EH (cell line): ENCODE data around the gene IGF1R.

Experiments used
- DNase-seq: peaks from one replicate; pipeline ENCODE4 v3.0.0-alpha.2; 2015; ENCODE audit warnings: low read depth

Gene IGF1R

GRCh38 chr15:98727115-98728040, 79.0 kb downstream of the IGF1R start:
- DNase-seq, result peak; percentile 97

GRCh38 chr15:98728082-98728810, 79.9 kb downstream of the IGF1R start:
- no peak for DNase-seq

- no peak for DNase-seq
Measured at GRCh38 chr15:98728811-98729160, 80.4 kb downstream of the IGF1R start.

DNA sequence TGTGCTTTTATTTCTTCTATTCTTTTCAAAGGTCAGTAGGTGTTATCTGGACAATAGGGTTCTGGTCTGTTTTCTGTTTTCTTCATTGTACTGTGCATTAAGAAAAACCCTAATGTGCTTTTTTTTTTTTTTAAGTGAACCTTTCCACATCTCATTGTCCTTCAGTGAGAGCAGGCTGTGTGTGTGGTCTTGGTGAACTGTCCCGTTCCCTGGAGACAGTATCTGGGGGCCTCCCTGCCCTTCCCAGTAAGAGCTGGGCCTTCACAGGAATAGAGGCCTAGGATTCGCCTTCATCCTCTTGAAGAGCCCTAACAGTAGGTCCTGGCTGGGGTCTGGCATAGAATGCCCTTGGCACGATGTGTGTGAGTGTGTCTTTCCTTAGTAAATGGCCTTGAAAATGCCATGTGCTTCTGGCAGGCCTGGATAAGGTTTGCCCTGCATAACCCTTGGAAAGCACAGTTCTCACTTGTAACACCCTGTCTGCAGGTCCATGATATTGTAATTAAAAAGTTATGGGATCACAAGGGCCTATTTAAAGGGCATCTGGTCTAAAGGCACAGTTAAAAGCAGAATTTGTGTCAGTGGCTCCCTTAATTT, 81.2 kb downstream of the IGF1R start:
- DNase-seq, result peak; percentile 21

DNA sequence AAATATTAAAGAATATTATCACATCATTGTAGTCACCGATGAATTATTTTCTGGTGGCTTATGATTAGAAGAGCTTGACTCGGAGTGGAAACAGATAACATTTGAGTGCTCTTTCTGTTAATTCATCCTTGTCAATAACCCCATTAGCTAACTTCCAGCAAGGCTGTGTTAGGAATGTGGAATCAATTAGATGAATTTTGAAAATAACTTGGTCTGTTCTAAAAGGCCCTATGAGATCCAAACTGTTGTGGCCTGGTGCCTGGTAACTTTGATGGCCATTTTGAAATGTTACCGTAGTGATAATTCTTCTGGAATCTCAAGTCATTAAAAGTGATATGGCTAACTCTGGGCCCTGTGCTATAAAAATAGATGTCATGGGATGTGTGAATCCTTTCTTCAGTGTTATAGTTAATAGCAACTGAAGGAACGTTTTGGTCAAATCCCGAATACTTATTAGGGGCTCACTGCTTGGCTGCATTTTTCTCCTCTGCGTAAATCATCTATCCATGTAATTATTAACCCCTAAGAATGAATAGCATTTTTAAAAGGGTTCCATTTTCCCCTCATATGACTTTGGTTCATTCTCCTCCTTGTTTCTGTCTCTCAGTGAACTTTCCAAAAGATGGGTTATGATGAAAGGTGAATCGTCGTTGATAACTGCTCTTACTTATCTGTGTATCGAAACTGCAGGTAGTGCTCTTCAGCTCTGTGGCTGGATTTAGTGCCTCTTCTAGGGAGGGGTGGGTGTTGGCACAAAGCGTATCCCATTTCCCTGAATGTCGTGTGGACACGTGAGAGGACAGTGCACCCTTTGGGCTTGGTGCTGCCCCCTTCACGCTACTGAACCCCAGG, 82.7 kb downstream of the IGF1R start:
- DNase-seq, result peak; percentile 29

GRCh38 chr15:98731712-98732450, 83.5 kb downstream of the IGF1R start:
- no peak for DNase-seq

DNA sequence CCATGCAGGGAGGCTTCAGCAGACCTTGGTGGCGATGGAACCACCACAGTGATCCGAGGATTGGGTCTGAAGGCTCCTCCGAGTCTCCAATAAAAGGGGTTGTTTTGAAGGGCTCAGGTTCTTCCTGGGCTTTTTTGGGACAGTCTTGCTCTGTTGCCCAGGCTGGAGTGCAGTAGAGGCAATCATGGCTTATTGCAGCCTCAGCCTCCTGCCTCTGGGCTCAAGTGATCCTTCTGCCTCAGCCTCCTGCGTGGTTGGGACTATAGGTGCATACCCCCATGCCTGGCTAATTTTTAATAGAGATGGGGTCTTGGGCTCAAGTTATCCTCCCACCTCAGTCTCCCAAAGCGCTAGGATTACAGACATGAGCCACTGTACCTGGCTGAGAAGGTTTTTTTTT, 84.8 kb downstream of the IGF1R start:
- DNase-seq, result no peak

GRCh38 chr15:98734466-98735199, 86.3 kb downstream of the IGF1R start:
- peak; percentile 59 for DNase-seq

DNA sequence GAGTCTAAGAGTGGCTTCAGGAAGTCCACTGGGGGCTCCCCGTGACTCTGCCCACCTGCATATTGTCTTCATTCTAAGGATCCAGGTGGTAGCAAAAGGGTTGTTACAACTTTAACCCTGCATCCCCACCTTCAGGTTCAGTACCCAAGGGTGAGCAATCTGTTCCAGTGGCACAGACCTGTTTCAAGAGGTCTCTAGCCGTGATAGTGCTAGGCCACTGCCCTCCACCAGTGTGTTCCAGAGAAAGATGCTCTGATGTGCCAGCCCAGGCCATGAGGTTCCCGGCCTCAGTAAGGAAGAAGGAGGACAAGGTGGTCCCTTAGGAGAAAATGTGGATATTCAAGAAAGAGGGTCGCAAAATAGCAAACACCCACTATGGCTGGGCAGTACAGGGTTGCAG, 87.0 kb downstream of the IGF1R start:
- no peak for DNase-seq

DNA sequence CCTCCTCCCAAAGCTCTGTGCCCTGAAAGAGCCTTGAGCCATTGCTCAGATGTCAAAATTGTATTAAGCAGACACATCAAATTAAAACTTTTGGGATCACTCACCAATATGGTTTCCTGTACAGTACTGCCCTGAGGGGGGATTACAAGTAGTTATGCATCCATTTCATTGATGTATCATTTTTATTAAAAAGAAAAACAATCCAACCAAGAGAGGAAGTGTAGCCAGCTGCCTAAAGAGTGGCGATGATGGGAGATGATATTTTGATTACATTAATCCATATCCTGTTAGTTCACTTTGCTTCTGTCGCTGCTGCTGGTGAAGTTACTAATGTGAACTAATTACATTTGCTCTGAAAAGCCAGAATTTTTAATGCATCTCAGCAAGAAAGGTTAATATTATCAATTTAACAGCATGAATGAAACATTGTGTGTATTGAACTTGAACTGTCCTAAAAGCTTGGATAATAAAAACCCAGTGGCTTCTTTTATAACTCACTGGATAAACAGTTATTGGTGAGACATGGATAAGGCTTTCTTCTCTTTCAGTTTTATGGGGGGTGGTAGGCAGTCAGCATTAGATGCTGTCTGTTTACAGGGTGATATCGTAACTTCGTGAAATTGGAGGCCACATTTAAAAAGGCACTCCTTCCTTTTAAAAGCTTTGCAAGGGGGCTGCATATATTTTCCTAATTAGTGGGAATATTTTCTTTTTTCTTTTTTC, 87.7 kb downstream of the IGF1R start:
- peak; percentile 64 for DNase-seq

- DNase-seq, result no peak
Measured at GRCh38 chr15:98737159-98737558, 88.8 kb downstream of the IGF1R start.

GRCh38 chr15:98737721-98738120, 89.4 kb downstream of the IGF1R start:
- DNase-seq, result no peak

DNA sequence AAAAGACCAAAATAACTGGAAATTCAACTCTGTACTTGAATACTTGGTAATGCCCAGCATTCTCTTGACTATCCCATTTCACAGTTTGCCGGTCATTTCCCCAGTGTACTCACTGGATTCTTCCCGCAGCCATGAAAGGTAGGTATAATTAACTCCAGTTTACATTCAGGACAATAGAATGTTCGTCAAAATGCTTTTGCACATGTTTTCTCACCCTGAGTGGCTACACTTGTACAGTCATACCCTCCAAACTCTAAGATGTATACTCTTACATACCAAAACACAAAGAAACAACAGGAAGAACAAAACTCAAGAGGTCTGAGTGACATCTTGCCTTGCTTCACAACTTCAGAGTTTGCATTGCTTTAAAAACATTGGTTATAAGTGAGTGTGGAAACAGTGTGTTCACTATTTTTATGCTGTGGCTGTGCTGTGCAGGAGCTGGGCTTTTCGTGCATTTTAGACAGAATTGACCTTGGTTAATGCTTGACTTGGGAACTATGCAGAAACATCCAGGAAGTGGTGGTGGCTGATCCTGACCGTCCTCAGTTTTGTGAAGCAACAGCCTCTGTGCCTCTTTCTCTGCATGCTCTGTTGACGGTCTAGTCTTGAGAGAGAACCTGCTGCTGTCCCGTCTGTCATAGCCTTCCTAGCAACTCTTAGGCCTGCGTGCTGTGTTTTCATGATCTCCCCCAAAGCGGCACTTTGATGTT, 90.5 kb downstream of the IGF1R start:
- DNase-seq, result peak; percentile 12

DNA sequence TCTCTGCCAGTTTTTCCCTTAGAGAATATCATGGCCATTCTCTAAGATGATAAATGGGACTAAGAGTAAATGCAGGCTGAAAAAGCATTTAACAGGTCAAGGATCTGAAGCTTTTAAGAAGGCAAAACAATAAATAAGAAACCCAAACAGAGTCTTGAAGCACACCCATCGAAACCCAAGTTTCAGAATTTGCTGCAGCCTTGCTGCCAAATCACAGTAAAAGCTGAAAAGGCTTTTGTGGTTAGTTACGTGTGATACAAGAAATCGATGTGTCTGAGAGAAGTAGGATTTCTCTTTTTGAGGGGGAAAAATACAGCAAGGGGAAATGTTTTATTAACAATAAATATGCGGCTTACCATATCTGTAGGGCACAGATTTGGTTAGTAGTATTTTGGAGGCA, 92.0 kb downstream of the IGF1R start:
- DNase-seq, result no peak

DNA sequence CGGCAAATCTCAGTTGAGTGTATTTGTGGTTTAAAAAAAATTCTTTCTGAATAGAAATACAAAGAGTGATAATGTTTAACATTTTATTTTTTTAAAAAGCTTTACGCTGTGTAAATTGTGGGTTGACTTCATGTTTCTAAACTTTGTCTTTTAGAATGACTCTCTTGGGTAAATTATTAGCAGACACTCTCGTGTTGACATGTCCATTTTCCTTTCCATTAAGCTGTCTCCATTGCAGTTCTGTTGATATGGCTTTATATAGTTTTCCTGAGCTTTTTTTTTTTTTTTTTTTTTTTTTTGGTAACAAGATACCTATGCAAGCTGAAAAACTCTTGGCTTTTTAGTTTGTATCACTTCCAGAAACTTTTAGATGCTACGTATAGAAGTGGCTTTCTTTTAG, 92.6 kb downstream of the IGF1R start:
- DNase-seq, result no peak

DNA sequence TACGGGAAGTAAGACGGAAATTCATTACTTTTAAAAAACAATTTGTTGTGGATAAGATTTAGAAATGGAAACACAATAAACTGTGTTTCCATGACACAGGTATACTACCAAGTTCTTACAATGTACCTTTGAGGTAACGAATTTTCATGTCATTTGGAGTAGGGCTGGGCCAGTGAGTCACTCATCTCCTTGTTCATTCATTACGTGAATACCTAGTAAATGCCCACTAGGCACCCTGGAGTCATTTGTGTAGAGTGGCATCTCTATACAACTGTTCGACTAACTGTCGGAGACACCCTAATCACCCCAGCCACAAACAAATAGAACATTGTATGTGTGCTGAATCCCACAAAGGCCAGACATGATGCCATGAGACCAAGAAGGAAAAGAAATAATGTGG, 94.8 kb downstream of the IGF1R start:
- no peak for DNase-seq

- DNase-seq, result no peak
Measured at GRCh38 chr15:98744506-98744905, 96.2 kb downstream of the IGF1R start.

- DNase-seq, result no peak
Measured at GRCh38 chr15:98745179-98745578, 96.8 kb downstream of the IGF1R start.

DNA sequence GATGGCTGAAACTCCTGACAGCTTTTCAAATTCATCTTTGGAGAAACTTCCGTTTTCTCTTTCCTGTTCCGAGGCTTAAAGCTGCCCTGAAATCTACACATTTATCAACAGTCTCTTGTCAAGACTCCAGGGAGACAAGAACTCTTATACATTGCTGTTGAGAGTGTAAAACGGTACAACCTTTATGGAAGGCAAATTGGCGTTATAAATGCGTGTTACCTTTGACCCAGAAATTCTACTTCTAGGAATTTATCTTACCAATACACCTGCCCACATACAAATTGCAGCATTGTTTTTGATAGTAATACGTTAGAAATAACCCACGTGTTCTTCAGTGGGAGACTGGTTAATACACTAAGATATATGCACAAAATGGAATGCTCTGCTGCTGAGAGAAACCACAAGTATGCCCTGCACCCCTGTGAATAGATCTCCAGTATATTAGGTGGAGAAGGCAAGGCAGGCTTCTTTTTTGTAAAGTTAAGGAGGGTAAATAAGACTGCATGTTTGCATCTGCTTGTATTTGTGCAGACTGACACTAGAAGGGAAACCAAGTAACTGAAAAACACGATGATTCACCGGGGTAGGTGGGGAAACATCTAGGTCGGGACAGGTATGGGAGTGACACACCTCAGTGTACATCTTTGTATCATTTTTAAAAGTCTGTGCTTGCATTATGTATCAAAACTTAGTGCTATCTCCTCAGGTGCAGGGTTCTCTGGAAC, 97.5 kb downstream of the IGF1R start:
- peak; percentile 54 for DNase-seq
